ENCODE data around the gene MYO18B.
"Not testable (repeated sequence)": the region's sequence is repeated elsewhere in the genome, so short reads cannot be mapped to it uniquely, and the experiment has no call there.

The MYO18B gene

DNA sequence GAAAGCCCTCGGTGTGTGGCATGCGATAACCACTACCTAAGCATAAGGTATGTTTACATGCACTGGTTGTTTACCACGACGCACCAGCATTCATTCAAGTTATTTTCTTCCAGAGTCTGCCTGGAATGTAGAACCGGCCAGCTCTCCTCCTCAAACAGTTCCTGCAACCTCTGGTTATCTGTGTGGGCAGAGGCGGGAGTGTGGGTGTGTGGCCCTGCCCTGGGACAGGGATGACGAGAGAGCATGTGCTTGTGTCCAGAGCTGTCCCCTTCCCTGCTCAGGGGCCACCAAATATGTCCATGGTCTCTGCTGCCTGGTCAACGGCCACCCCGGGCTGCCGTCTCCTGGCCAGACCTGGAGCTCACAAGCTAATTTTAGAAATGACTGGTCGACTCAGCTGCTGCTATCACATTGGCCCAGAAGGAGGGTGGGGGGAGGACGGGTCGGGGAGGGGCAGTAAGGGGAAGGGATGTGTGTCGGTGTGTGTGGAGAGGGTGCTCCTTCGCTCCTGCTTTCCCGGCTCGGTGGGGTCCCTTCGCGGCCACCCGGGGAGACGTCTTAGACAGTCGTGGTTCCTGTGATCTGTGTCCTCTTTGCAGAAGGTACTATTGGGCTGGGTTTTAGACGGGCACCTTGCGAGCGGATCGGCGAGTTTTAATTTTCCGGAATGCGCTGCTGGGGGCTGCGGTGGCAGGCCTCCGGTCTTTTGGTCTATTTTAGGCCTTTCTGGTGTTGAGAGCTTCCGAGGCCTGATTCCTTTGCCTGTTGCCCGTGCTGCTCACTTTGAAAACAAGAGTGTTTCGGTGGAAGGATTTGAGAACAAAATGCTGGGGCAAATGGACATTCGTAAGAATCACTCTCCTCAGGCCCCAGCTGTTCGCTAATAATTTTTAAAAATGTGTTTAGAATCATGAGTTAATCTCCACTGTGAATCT lies at the start of gene MYO18B:
Gene MYO18B, plus strand, starts transcription at position 497 of the 935 bp plus-strand sequence. CDS start 18,905 bp downstream, outside the sequence.
- no peak for DNase-seq

DNA sequence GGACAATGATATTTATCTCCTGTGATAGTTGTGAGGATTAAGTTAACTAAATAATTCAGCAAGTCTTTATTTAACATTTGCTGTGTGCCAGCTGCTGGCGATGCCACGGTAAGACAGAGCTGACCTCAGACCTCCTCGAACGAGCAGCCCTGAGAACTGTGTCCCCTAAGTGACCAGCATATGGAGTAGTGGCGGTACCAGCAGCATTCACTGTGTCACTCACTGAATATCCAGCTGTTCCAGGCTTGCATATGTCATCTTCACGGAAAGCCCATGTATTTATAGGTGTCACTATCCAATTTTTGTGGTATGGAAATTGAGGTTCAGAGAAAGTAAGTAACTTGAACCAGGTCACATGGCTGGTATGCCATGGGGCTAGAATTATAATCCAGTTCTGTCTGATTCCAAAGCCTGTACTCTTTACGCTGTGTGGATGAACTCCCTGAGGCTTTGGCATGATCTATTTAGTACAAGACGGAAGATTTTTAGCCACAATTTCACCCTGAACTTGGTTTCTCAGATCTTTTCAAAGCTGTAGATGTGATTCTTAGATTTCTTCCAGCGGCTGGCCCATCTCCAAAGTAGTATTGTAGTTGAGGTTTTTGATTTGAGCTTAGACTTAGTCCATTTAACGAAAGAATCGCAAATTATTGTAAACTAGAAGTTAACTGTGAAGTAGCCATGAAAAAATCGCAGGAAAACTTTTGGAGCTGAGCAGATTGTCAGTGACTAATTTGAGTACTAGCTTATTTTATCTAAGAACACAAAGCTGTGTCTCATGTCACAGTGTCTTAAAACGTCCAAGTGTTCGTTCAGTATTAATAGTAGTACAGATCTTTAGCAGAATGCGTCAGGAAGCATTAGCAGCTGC lies 49.4 kb upstream of the MYO18B start:
- no peak for DNase-seq

- DNase-seq: no peak
Measured at GRCh38 chr22:25693268-25693565, 48.8 kb upstream of the MYO18B start.

GRCh38 chr22:25694196-25694907 lies 47.6 kb upstream of the MYO18B start:
- no peak for DNase-seq

DNA sequence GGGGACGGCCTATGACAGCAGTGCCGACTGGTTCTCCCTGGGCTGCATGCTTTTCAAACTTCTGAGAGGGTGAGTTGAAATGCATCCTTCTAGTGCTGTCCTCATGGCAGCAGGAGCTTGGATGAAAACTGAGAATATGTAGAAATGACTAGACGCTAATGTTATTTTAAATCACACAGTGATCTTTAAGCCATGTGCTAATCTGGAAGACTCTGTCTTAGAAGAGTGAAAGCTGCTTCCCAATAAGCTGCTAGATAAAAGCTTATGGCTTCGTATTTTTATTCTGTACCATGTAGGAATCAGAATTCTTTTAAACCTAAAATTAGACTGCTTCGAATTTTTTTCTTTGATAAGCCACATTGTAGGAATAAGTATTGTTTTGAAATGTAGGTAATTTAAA lies 46.8 kb upstream of the MYO18B start:
- DNase-seq: no peak

DNA sequence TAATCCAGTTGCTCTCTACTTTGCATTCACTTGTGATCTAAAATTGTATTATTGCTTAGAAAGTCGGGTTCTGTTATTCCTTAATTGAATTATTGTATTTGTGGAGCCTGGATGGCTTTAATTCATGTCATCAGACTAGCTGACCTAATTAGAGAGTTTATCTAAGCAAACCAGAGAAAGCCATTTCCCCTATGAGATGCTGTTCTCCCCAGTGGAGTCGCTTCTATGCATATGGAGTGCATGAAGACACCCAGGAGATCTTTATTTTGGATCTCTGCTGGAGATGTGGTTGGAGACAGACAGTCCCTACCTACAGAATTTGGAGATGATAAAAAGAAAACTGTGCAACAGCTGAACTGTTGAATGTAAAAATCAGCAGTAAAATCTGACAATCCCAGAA lies 45.2 kb upstream of the MYO18B start:
- no peak for DNase-seq

DNA sequence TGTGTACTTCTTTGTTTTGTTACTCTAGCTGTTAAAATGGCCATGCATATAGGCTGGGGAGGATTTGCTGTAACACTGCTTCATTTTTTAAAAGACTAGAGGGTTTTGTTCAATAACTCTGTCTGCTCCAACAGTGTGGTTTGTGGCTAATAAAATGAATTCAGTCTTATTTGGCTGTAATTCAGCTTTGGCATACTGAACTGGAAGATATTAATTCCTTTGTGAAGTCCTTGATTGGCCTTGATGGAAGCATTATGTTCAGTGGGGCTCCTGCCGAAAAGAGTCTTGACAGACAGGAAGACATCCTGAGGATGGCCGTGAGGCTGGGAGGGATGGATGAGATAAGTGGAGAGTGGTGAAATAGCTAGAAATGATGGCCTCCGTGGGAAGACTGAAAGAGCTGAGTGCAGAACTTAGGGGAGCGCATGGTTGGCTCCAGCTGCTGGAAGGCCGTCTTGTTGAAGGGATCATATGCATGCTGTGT lies 44.8 kb upstream of the MYO18B start:
- no peak for DNase-seq

DNA sequence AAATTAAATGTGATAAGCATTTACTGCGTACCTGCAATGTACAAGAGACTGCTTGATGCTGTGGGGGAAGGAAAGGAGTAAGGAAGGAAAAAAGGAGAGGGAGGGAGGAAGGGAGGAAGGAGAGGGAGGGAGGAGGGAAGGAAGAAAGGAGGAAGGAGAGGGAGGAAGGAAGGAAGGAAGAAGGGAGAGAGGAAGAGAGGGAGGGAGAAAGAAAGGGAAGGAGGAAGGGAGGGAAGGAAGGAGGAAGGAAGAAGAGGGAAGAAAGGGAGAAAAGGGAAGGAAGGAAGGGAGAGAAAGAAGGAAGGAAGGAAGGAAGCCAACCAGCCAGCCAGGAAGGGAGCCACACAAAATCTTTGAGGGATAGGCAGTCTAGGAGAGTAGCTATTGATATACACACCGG lies 44.0 kb upstream of the MYO18B start:
- no peak for DNase-seq

DNA sequence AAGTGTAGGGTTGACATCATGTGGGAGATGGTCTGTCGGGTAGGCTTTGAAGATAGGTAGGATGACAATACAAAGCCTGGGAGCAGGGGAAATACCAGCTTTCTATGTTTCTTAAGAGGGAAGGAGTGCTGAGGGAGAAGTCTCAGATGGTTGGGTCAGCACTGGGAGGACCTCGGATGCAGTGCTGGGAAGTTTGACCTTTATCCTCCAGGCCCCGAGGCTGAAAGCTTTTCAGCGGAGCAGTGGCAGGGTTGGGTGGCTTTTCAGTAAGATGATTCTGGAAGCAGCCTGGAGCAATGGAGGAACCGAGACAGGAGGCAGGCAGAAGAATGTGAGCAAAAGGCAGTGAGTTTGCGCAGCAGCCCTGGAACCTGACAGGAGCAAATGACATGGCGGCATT lies 43.5 kb upstream of the MYO18B start:
- no peak for DNase-seq

GRCh38 chr22:25698978-25699377 lies 43.0 kb upstream of the MYO18B start:
- DNase-seq: no peak

DNA sequence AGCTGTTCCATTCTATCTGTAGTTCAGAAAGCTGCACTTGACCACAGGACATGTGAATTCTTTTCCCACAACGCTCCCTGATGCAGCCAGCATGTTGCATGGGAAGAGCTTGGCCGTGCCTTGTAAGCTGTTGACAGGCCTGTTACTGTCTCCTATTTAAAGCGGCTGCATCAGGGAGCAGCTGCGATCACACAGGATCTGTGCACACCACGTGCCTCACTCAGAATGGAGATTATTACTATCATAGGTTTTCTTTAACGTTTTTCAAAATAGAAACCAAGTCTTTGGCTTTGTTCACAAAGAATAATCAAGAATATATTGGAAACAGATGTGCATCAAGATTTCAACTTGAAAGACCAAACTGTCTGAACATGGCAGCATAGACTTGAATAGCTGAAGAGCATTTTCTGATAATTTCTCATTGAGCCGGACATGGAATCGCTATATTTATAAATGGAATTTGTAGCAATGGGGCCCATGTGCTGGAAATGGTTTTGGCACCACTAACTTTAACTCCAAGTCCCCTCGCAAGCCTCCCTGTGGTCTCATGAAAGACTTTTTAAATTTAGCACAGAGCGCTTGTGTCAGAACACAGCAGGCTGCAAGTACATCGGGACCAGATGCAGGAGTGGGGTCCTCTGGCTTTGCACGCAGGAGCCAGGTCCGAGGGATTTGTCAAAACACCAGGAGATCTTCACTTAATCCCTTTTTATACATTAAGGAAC lies 40.8 kb upstream of the MYO18B start:
- DNase-seq: no peak

DNA sequence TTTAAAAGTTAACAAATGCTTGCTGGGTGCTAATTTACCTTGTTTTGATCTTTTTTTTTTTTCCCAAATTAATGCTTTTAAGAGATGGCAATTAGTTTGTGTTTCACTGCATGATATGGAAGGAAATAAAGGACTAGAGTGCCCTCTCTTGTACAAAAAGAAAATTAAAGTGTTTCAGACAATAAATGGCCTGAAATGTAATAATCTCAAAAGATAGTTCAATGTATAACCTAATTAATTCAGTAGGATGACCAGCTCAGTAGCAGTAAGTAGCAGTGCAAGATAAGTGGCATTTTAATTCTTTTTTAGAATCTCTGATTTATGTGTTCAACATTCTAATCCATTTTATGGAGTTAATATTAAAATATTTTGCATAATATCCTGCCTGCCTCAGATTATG lies 39.9 kb upstream of the MYO18B start:
- DNase-seq: no peak

GRCh38 chr22:25702571-25703167 lies 39.3 kb upstream of the MYO18B start:
- no peak for DNase-seq

GRCh38 chr22:25704701-25705100 lies 37.3 kb upstream of the MYO18B start:
- no peak for DNase-seq

DNA sequence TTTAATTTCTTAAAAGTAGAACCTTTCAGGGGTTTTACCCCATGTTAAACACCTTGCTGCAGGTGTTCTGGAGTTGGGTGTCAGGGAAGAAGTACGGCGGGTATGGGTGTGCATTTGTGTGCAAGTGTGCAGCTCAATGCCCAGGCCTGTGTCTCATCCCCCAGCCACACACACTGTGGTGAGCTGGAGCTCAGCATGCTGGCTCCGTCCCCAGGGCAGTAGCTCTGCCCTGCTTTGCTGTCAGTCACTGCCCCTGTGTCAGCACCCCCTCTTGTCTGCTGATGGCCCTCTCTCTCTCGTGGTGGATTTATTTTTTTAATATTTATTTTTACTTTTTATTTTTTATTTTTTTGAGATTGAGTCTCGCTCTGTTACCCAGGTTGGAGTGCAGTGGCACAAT lies 35.8 kb upstream of the MYO18B start:
- DNase-seq: no peak

- not testable (repeated sequence) for DNase-seq
Measured at GRCh38 chr22:25708430-25708829, 33.6 kb upstream of the MYO18B start.

GRCh38 chr22:25709758-25710157 lies 32.2 kb upstream of the MYO18B start:
- no peak for DNase-seq

DNA sequence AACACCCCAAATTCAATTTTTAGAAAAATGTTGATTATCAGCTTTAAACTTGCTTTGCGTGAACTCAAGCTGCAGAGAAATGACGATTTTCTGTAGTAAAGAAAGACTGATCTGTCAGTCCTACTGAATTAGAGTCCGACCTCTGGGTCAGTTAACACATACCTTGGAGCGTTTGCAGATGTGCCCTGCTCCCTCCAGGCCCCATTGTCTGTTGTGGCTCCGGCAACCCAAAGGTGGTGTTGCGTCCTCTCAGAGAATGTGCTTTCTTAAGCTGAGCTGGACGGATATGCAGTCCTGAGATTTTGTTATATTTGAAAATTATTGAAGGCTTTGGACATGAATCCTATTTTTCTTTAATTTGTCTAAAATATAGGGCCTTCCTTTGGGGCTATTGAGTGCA lies 31.5 kb upstream of the MYO18B start:
- DNase-seq: no peak

DNA sequence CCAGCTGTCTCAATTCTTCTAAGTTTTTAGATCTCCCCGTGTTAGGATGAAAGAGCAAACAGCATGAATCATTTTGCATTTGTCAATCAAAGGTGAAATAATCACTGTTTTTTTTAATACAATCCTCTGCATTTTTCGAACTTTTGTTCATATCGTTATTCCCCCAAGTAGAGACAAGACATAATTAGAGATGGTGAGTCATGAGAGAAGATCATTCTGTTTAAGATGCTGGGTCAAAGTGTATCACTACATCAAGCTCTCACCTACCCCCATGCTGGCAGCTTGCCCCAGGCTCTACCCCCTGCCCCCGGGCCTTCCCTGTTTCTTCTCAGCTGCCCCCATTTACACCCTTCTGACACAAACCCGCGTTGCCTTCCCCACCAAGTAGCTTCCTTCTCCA lies 30.5 kb upstream of the MYO18B start:
- DNase-seq: no peak

GRCh38 chr22:25712661-25713400 lies 29.2 kb upstream of the MYO18B start:
- DNase-seq: no peak

DNA sequence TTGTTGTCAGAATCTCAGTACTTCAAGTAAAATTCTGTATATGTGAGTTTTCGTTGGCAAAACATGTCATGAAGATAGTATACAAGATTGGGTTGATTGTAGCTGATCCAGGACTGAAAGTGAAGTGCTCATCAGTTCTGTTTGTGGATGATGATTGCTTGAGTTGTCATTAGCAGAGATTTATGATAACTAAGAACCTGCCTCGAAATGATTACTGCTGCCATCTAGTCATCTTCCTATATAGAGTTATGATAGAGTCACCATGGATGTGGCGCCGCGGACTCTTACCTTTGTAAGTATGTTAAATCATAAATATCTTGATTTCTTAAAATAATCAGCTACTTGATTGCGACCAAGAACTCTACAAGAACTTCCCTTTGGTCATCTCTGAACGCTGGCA lies 27.9 kb upstream of the MYO18B start:
- DNase-seq: no peak

Data from DMS153 (cell line).